Calu3 (cell line): Measurements from ENCODE around the gene PLD1. TPM values are rescaled to one million over a fixed set of nuclear protein-coding genes. Genes with fewer than 3 reads are reported as not detected.

Source experiments
- BruUV-seq: library from RNA; stranded (reverse); fragments of 400-500 nt; replicated peaks from 2 replicates; lab custom pipeline; 2021; lab: Mats Ljungman, UMichigan
- CTCF ChIA-PET: fragments of 300-600 bp; sonication (Branson Sonifier 250); formaldehyde crosslinking; loops from one replicate; lab custom pipeline; 2022; ENCODE audit warnings: antibody characterized with exemption; lab: Charles Lee
- DNase-seq: peaks from one replicate; pipeline ENCODE4 v3.0.0; 2022
- H3K27ac Mint-ChIP-seq: one replicate; pipeline ENCODE4 v1.8.0; 2022; ENCODE audit warnings: mixed read lengths; ENCODE audit not compliant: unreplicated experiment
- H3K27me3 Mint-ChIP-seq: one replicate; pipeline ENCODE4 v1.8.0; 2022; ENCODE audit warnings: mixed read lengths; ENCODE audit not compliant: unreplicated experiment
- H3K36me3 Mint-ChIP-seq: one replicate; pipeline ENCODE4 v1.8.0; 2022; ENCODE audit warnings: mild to moderate bottlenecking, moderate library complexity, mixed read lengths; ENCODE audit not compliant: insufficient read depth, unreplicated experiment
- H3K4me1 Mint-ChIP-seq: one replicate; pipeline ENCODE4 v1.8.0; 2022; ENCODE audit warnings: mild to moderate bottlenecking, low read depth, mixed read lengths; ENCODE audit not compliant: unreplicated experiment
- H3K4me3 Mint-ChIP-seq: one replicate; pipeline ENCODE4 v1.8.0; 2022; ENCODE audit warnings: mild to moderate bottlenecking, low read depth, moderate library complexity, mixed read lengths; ENCODE audit not compliant: unreplicated experiment
- H3K9me3 Mint-ChIP-seq: one replicate; pipeline ENCODE4 v1.8.0; 2022; ENCODE audit warnings: low read depth, mixed read lengths; ENCODE audit not compliant: unreplicated experiment
- intact Hi-C: fragments of 100-400 bp; cut with micrococcal nuclease; formaldehyde crosslinking; loops from one replicate; pipeline ENCODE4 v1.10.0; 2022; ENCODE audit not compliant: unreplicated experiment
- total RNA-seq: library from RNA; stranded (reverse); gene quantifications from 2 replicates; pipeline ENCODE4 v1.2.3, GENCODE V29; 2022
- TF ChIP-seq, protein P1 (sequence below): fragments of 200-600 bp; IDR thresholded peaks from one replicate; pipeline ENCODE4 v1.8.0; 2022; ENCODE audit warnings: antibody characterized with exemption; ENCODE audit not compliant: unreplicated experiment

PLD1 gene
- total RNA-seq, 1 experiment from 2014 or later: 61.2 TPM

DNA sequence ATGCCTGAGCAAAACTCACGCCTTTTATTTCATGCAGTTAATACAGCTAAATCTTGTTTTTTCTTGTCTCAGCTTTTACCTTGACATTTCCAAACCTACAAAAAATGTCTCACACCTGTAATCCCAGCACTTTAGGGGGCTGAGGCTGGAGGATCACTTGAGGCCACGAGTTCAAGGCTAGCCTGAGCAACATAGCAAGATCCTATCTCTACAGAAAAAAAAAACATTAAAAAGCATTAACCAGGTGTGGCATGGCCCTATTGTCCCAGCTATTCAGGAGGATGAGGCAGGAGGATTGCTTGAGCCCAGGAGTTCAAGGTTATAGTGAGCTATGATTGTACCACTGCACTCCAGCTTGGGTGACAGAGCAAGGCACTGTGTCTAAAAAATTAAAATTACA, 29.0 kb upstream of the PLD1 start:
- H3K27ac Mint-ChIP-seq: no peak overlapping the region
- intact Hi-C loops: loop anchor here (10.0 kb wide), 2 partner anchors 506 to 874 kb away; no protein-coding TSS in a partner anchor
- peaks cover 4% of the 10 kb centered on the region for H3K36me3 Mint-ChIP-seq
- H3K4me1 Mint-ChIP-seq: peaks cover 34% of the 10 kb centered on the region
- H3K9me3 Mint-ChIP-seq: no peaks in the 10 kb centered on the region
- H3K4me3 Mint-ChIP-seq: no peak overlapping the region
- CTCF ChIA-PET: interaction anchor here (0.6 to 1.8 kb wide), 3 partner anchors 15 to 1283 kb away, joined by 3 read pairs; no protein-coding TSS in a partner anchor
- no peaks in the 10 kb centered on the region for H3K27me3 Mint-ChIP-seq
- TF ChIP-seq, protein P1, sequence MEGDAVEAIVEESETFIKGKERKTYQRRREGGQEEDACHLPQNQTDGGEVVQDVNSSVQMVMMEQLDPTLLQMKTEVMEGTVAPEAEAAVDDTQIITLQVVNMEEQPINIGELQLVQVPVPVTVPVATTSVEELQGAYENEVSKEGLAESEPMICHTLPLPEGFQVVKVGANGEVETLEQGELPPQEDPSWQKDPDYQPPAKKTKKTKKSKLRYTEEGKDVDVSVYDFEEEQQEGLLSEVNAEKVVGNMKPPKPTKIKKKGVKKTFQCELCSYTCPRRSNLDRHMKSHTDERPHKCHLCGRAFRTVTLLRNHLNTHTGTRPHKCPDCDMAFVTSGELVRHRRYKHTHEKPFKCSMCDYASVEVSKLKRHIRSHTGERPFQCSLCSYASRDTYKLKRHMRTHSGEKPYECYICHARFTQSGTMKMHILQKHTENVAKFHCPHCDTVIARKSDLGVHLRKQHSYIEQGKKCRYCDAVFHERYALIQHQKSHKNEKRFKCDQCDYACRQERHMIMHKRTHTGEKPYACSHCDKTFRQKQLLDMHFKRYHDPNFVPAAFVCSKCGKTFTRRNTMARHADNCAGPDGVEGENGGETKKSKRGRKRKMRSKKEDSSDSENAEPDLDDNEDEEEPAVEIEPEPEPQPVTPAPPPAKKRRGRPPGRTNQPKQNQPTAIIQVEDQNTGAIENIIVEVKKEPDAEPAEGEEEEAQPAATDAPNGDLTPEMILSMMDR: no peak
- no peak for DNase-seq
- no TSS peak for BruUV-seq

DNA sequence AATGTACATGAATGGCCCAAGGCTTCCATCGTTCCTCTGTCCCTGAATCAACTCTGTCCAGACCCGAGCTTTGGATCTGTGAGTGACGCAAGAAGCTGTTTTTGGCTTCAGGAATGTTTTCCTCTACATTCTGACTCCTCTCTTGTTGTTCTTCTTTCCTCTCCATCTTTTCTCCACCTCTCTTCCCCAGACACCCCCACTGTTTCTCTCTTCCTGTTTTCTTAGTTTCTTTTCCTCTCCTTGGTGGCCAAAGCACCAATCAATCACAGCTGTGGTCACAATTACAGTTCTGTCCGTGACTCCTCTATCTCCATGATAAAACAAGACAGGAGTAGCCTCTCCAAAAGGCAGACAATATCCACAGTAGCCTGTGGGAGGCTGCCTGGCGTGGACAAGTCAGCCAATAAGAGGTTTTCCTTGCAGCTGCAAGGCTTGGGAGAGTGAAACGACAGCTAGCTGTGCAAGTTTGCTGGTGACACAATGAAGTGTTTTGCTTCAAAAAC, 28.0 kb upstream of the PLD1 start:
- intact Hi-C loops: loop anchor here (10.0 kb wide), 2 partner anchors 507 to 873 kb away; no protein-coding TSS in a partner anchor
- no TSS peak for BruUV-seq
- no peak overlapping the region for H3K27ac Mint-ChIP-seq
- peaks cover 4% of the 10 kb centered on the region for H3K36me3 Mint-ChIP-seq
- no peak for DNase-seq
- H3K4me3 Mint-ChIP-seq: no peak overlapping the region
- H3K9me3 Mint-ChIP-seq: no peaks in the 10 kb centered on the region
- no peaks in the 10 kb centered on the region for H3K27me3 Mint-ChIP-seq
- TF ChIP-seq, protein P1: no peak
- CTCF ChIA-PET: interaction anchor here (0.6 to 1.8 kb wide), 2 partner anchors 14 to 1284 kb away, joined by 3 read pairs; no protein-coding TSS in a partner anchor
- H3K4me1 Mint-ChIP-seq: peaks cover 34% of the 10 kb centered on the region

DNA sequence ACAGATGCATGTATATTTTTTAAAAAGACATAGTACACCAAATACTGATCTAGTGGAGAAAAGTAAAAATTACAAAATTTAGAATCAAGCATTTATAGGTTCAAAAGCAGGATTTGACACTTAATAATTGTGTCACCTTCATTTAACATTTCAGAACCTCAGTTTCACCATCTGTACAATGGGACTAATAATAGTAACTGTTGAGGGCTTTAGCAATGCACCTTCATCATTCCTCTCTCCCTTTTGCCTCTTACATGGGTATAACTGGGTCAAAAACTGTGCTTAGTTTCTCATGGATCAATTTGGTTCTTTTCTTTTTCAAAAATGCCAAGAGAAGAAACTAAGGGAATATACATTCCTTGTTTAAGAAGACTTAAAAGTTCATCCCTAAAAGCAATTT, 27.4 kb upstream of the PLD1 start:
- Mint-ChIP-seq H3K27ac (no peak overlapping the region), H3K27me3 (no peaks in the 10 kb centered on the region), H3K9me3 (no peaks in the 10 kb centered on the region), H3K36me3 (peaks cover 4% of the 10 kb centered on the region), H3K4me1 (peaks cover 39% of the 10 kb centered on the region), H3K4me3 (no peak overlapping the region)
- TF ChIP-seq, protein P1: no peak
- intact Hi-C loops: loop anchor here (10.0 kb wide), 2 partner anchors 507 to 873 kb away; no protein-coding TSS in a partner anchor
- CTCF ChIA-PET: interaction anchor here (1.8 kb wide), 1 partner anchor 13 kb away, joined by 3 read pairs; no protein-coding TSS in a partner anchor
- no TSS peak for BruUV-seq
- no peak for DNase-seq

DNA sequence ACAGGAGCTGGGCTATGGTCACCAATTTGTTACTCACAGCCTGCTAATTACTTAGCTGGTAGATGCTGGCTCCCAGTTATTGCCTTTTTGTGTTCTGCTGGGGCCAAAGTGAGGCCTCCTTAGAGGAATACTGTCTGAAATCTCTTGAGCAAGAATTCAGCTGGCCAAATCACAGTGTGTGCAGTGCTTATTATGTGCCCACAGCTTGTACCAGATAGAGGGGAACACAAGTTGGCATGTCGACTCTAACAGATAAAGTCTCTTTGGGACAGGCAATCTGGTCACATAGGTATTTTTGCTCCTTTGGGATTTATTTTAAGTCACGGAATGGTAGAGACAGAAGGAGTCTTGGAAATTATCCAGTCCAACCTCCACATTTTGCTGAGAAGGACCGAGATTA, 26.6 kb upstream of the PLD1 start:
- no peaks in the 10 kb centered on the region for H3K27me3 Mint-ChIP-seq
- BruUV-seq: no TSS peak
- no peak for DNase-seq
- no peak overlapping the region for H3K27ac Mint-ChIP-seq
- CTCF ChIA-PET: interaction anchor here (0.9 kb wide), 1 partner anchor 305 kb away, joined by 3 read pairs; no protein-coding TSS in a partner anchor
- no peaks in the 10 kb centered on the region for H3K9me3 Mint-ChIP-seq
- H3K4me3 Mint-ChIP-seq: no peak overlapping the region
- TF ChIP-seq, protein P1: no peak
- peaks cover 4% of the 10 kb centered on the region for H3K36me3 Mint-ChIP-seq
- intact Hi-C loops: loop anchor here (10.0 kb wide), 2 partner anchors 508 to 872 kb away; no protein-coding TSS in a partner anchor
- peaks cover 45% of the 10 kb centered on the region for H3K4me1 Mint-ChIP-seq
